ENCODE measurements around the gene CCDC194. TPM values are rescaled to one million over a fixed set of nuclear protein-coding genes. Genes with fewer than 3 reads are reported as not detected.
"Not testable (repeated sequence)": the region's sequence is repeated elsewhere in the genome, so short reads cannot be mapped to it uniquely, and the experiment has no call there.

Gene CCDC194
- total RNA-seq, 2 experiments from 2014 or later, result 4.7 to 4.8 TPM

GRCh38 chr19:17389957-17390664 lies 3.9 kb downstream of the CCDC194 start:
- no peak overlapping the region for H3K27ac Mint-ChIP-seq
- H3K4me1 Mint-ChIP-seq (ENCODE audit: low read depth), result peaks cover 27% of the 10 kb centered on the region
- POLR2A ChIA-PET, result interaction anchor here (0.5 to 1.5 kb wide), 2 partner anchors 16 to 174 kb away, joined by 3 read pairs; partner anchors contain the start of gene BST2
- peaks cover 7% of the 10 kb centered on the region for H3K9me3 Mint-ChIP-seq (ENCODE audit: insufficient read depth)
- H3K36me3 Mint-ChIP-seq (ENCODE audit: low read depth), result peaks cover 7% of the 10 kb centered on the region
- peaks cover 15% of the 10 kb centered on the region for H3K27me3 Mint-ChIP-seq (ENCODE audit: low read depth)
- ATAC-seq (no peak), DNase-seq (no peak)
- CTCF ChIA-PET, result interaction anchor here (0.7 to 4.2 kb wide), 18 partner anchors 9 to 618 kb away, joined by 3 to 22 read pairs (median 5); partner anchors contain the start of genes DDA1, MRPL34 and MVB12A
- H3K4me3 Mint-ChIP-seq, result peak overlapping the region; percentile 79

GRCh38 chr19:17389288-17389687 lies 4.7 kb downstream of the CCDC194 start:
- H3K27ac Mint-ChIP-seq, result no peak overlapping the region
- peaks cover 22% of the 10 kb centered on the region for H3K4me1 Mint-ChIP-seq (ENCODE audit: low read depth)
- H3K27me3 Mint-ChIP-seq (ENCODE audit: low read depth), result peaks cover 15% of the 10 kb centered on the region
- ChIA-PET CTCF (interaction anchor here (1.0 to 4.2 kb wide), 19 partner anchors 10 to 129 kb away, joined by 3 to 22 read pairs (median 5); partner anchors contain the start of genes DDA1, MRPL34 and MVB12A), POLR2A (interaction anchor here (0.6 to 1.5 kb wide), 2 partner anchors 16 to 87 kb away, joined by 3 read pairs; partner anchors contain the start of gene BST2)
- ATAC-seq, result no peak
- peaks cover 3% of the 10 kb centered on the region for H3K36me3 Mint-ChIP-seq (ENCODE audit: low read depth)
- H3K9me3 Mint-ChIP-seq (ENCODE audit: insufficient read depth), result peaks cover 7% of the 10 kb centered on the region
- no peak for DNase-seq
- H3K4me3 Mint-ChIP-seq, result no peak overlapping the region

GRCh38 chr19:17385878-17386611 lies 8.0 kb downstream of the CCDC194 start:
- Mint-ChIP-seq H3K4me1 (ENCODE audit: low read depth) (peaks cover 20% of the 10 kb centered on the region), H3K27ac (no peak overlapping the region), H3K36me3 (ENCODE audit: low read depth) (no peaks in the 10 kb centered on the region), H3K27me3 (ENCODE audit: low read depth) (peaks cover 15% of the 10 kb centered on the region), H3K9me3 (ENCODE audit: insufficient read depth) (peaks cover 7% of the 10 kb centered on the region), H3K4me3 (no peak overlapping the region)
- ChIA-PET POLR2A (interaction anchor here (0.8 kb wide), 1 partner anchor 19 kb away, joined by 3 read pairs; the partner anchor contains the start of gene BST2), CTCF (interaction anchor here (0.6 to 2.8 kb wide), 25 partner anchors 8 to 131 kb away, joined by 3 to 30 read pairs (median 6); partner anchors contain the start of genes ANKLE1, BABAM1, GTPBP3 and PLVAP)
- DNase-seq (peak; percentile 73), ATAC-seq (peak; percentile 52)

DNA sequence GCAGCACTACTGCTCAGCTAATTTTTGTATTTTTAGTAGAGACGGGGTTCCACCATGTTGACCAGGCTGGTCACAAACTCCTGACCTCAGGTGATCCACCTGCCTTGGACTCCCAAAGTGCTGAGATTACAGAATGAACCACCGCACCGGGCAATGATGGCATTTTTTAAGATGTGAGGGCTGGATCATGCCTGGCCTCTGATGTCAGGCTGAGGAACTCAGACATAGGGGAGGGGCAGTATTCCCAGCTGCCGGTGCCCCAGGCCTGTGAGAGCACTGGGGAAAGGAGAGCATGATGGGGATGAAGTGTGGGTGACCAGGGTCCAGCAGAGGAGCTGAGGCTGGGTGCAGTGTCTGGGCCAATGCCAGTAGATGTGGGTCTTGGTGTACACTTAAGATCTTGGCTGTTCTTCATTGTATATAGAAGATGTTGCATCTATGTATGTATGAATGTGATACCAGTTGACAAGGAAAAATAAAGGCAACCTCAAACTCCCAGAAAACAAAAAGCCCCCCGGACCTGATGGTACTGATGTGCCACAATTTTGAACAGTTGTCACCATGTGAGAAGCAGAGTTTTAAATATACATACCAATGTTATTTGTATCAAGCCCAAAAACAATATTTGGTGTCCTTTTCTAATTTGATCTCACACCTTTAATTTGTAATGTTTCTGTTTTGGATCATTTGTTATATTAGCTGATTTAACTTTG lies 13.4 kb downstream of the CCDC194 start:
- ATAC-seq, result no peak
- H3K4me1 Mint-ChIP-seq (ENCODE audit: low read depth), result peaks cover 16% of the 10 kb centered on the region
- peaks cover 7% of the 10 kb centered on the region for H3K9me3 Mint-ChIP-seq (ENCODE audit: insufficient read depth)
- H3K27ac Mint-ChIP-seq, result no peak overlapping the region
- H3K4me3 Mint-ChIP-seq, result no peak overlapping the region
- DNase-seq, result no peak
- peaks cover 11% of the 10 kb centered on the region for H3K27me3 Mint-ChIP-seq (ENCODE audit: low read depth)
- ChIA-PET CTCF (interaction anchor here (1.1 to 1.4 kb wide), 2 partner anchors 11 to 35 kb away, joined by 3 to 5 read pairs; no protein-coding TSS in a partner anchor), POLR2A (no interaction called here)
- peaks cover 4% of the 10 kb centered on the region for H3K36me3 Mint-ChIP-seq (ENCODE audit: low read depth)

- Mint-ChIP-seq H3K9me3 (ENCODE audit: insufficient read depth) (peaks cover 7% of the 10 kb centered on the region), H3K27ac (peak overlapping the region; percentile 42), H3K27me3 (ENCODE audit: low read depth) (peaks cover 11% of the 10 kb centered on the region), H3K36me3 (ENCODE audit: low read depth) (peaks cover 4% of the 10 kb centered on the region), H3K4me1 (ENCODE audit: low read depth) (peaks cover 16% of the 10 kb centered on the region), H3K4me3 (no peak overlapping the region)
- ChIA-PET POLR2A (no interaction called here), CTCF (no interaction called here)
- DNase-seq (no peak), ATAC-seq (no peak)
These were observed 14.8 kb downstream of the CCDC194 start for GRCh38 chr19:17379221-17379631.

DNA sequence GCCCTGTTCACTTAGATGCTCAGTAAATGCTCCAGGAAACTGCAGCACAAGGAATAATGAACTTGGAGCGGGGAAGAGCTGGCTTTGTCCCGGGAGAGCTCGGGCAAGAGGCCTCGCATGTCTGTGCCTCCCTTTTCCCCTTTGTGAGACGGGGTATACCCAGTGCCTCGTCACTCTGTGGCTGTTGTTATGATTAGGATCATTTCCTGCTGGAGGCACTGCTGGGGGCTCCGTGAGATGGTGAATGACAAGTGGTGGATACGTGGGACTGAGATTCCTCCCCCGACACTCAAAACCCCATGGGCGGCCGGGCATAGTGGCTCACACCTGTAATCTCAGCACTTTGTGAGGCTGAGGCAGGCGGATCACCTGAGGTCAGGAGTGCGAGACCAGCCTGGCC lies 15.7 kb downstream of the CCDC194 start:
- ATAC-seq (no peak), DNase-seq (no peak)
- CTCF ChIA-PET, result interaction anchor here (2.3 kb wide), 1 partner anchor 7 kb away, joined by 10 read pairs; no protein-coding TSS in a partner anchor
- Mint-ChIP-seq H3K27ac (no peak overlapping the region), H3K4me3 (no peak overlapping the region), H3K36me3 (ENCODE audit: low read depth) (peaks cover 4% of the 10 kb centered on the region), H3K9me3 (ENCODE audit: insufficient read depth) (peaks cover 7% of the 10 kb centered on the region), H3K4me1 (ENCODE audit: low read depth) (peaks cover 11% of the 10 kb centered on the region), H3K27me3 (ENCODE audit: low read depth) (peaks cover 11% of the 10 kb centered on the region)
- POLR2A ChIA-PET, result no interaction called here

- H3K4me3 Mint-ChIP-seq, result no peak within 1 kb of the TSS
- H3K27me3 Mint-ChIP-seq (ENCODE audit: low read depth), result peaks cover 11% of the 10 kb centered on the region
- no peak for ATAC-seq
- peaks cover 4% of the 10 kb centered on the region for H3K36me3 Mint-ChIP-seq (ENCODE audit: low read depth)
- peaks cover 7% of the 10 kb centered on the region for H3K9me3 Mint-ChIP-seq (ENCODE audit: insufficient read depth)
- no peak for DNase-seq
- ChIA-PET POLR2A (no interaction called here), CTCF (interaction anchor here (1.2 to 2.3 kb wide), 2 partner anchors 9 to 30 kb away, joined by 4 to 10 read pairs; no protein-coding TSS in a partner anchor)
- peaks cover 3% of the 10 kb centered on the region for H3K4me1 Mint-ChIP-seq (ENCODE audit: low read depth)
- H3K27ac Mint-ChIP-seq, result no peak within 1 kb of the TSS
These were observed 16.9 kb downstream of the CCDC194 start, which contains the start of gene PLVAP for GRCh38 chr19:17376935-17377600. TSS of gene PLVAP (minus strand) at chr19:17377342. CDS start at chr19:17377288, 54 bp downstream.

DNA sequence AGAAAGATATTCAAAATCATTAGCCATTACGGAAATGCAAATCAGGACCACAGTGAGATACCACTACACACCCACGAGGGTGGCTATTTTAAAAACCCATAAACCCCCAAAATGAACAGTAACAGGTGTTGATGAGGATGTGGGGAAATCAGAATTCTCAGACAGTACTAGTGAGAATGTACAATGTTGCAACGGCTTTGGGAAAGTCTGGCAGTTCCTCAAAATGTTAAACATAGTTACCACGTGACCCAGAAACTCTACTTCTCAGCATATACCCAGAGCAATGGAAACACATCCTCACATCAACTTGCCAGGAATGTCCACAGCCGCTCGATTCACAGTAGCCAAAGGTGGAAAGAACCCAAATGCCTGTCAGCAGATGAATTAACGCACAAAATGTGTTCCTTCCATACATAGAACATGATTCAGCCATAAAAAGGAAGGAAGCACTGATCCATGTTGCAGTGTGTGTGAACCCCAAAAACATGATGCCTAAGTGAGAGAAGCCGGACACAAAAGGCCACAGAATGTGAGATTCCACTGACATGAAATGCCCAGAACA lies 23.9 kb downstream of the CCDC194 start:
- no peak for ATAC-seq
- H3K27me3 Mint-ChIP-seq (ENCODE audit: low read depth), result peaks cover 6% of the 10 kb centered on the region
- no peaks in the 10 kb centered on the region for H3K36me3 Mint-ChIP-seq (ENCODE audit: low read depth)
- peaks cover 7% of the 10 kb centered on the region for H3K4me1 Mint-ChIP-seq (ENCODE audit: low read depth)
- POLR2A ChIA-PET, result no interaction called here
- no peaks in the 10 kb centered on the region for H3K9me3 Mint-ChIP-seq (ENCODE audit: insufficient read depth)
- H3K27ac Mint-ChIP-seq, result no peak overlapping the region
- DNase-seq, result no peak
- CTCF ChIA-PET, result no interaction called here
- H3K4me3 Mint-ChIP-seq, result no peak overlapping the region

GRCh38 chr19:17365361-17365760 lies 28.6 kb downstream of the CCDC194 start:
- Mint-ChIP-seq H3K4me1 (ENCODE audit: low read depth) (peaks cover 5% of the 10 kb centered on the region), H3K36me3 (ENCODE audit: low read depth) (no peaks in the 10 kb centered on the region), H3K27ac (no peak overlapping the region), H3K4me3 (no peak overlapping the region), H3K9me3 (ENCODE audit: insufficient read depth) (no peaks in the 10 kb centered on the region), H3K27me3 (ENCODE audit: low read depth) (peaks cover 7% of the 10 kb centered on the region)
- ChIA-PET CTCF (interaction anchor here (1.9 kb wide), 1 partner anchor 20 kb away, joined by 6 read pairs; no protein-coding TSS in a partner anchor), POLR2A (no interaction called here)
- DNase-seq (no peak), ATAC-seq (no peak)

GRCh38 chr19:17363852-17364605 lies 30.0 kb downstream of the CCDC194 start:
- POLR2A ChIA-PET; H3K4me3 Mint-ChIP-seq; DNase-seq; H3K27ac Mint-ChIP-seq; H3K4me1 Mint-ChIP-seq (ENCODE audit: low read depth); H3K27me3 Mint-ChIP-seq (ENCODE audit: low read depth); H3K36me3 Mint-ChIP-seq (ENCODE audit: low read depth); H3K9me3 Mint-ChIP-seq (ENCODE audit: insufficient read depth); ATAC-seq: not testable (repeated sequence)
- CTCF ChIA-PET, result interaction anchor here (1.1 kb wide), 1 partner anchor 104 kb away, joined by 3 read pairs; no protein-coding TSS in a partner anchor
